IMR-90 (cell line): Measurements from ENCODE around the gene POLR3GL. TPM values are rescaled to one million over a fixed set of nuclear protein-coding genes. Genes with fewer than 3 reads are reported as not detected.

Source experiments
- ATAC-seq: fragments of 200-7000 bp; cut with Tn5 transposase; 2 replicates; pipeline ENCODE4 v1.9.1; 2020; ENCODE audit warnings: low read depth, mild to moderate bottlenecking, moderate library complexity
- BruUV-seq: library from RNA; stranded (reverse); fragments of 400-500 nt; replicated peaks from 2 replicates; lab custom pipeline; 2021; lab: Mats Ljungman, UMichigan
- CTCF ChIA-PET: fragments of 300-600 bp; formaldehyde crosslinking; extraction: SDS; loops from one replicate; lab custom pipeline; 2021; ENCODE audit warnings: antibody characterized with exemption; lab: Yijun Ruan, JAX
- POLR2A ChIA-PET: fragments of 300-600 bp; sonication (Branson Sonifier 250); formaldehyde crosslinking; loops from one replicate; lab custom pipeline; 2022; ENCODE audit warnings: antibody characterized with exemption; ENCODE audit not compliant: unreplicated experiment; lab: Charles Lee
- DNase-seq: peaks from one replicate; pipeline ENCODE4 v3.0.0; 2013
- H2AFZ ChIP-seq: replicated peaks from 2 replicates; pipeline ENCODE3; 2013; ENCODE audit warnings: low read length, mild to moderate bottlenecking; ENCODE audit not compliant: poor library complexity
- H2AK5ac ChIP-seq: 2 replicates; pipeline ENCODE4 v1.6.1; 2013; ENCODE audit warnings: low read depth, low read length, inconsistent platforms
- H2AK9ac ChIP-seq: replicated peaks from 2 replicates; pipeline ENCODE3; 2013; ENCODE audit warnings: mild to moderate bottlenecking, low read depth, low read length, moderate library complexity; ENCODE audit not compliant: poor library complexity
- H2BK120ac ChIP-seq: 2 replicates; pipeline ENCODE4 v1.6.1; 2013; ENCODE audit warnings: low read depth, low read length, inconsistent platforms
- H2BK15ac ChIP-seq: 3 replicates; pipeline ENCODE4 v1.6.1; 2013; ENCODE audit warnings: low read depth, low read length, inconsistent platforms
- H2BK20ac ChIP-seq: 2 replicates; pipeline ENCODE4 v1.6.1; 2013; ENCODE audit warnings: low read depth, mild to moderate bottlenecking, inconsistent platforms, low read length, moderate library complexity
- H2BK5ac ChIP-seq: 2 replicates; pipeline ENCODE4 v1.6.1; 2013; ENCODE audit warnings: mild to moderate bottlenecking, low read depth, low read length, inconsistent platforms; ENCODE audit not compliant: poor library complexity, severe bottlenecking
- H3K14ac ChIP-seq: replicated peaks from 2 replicates; pipeline ENCODE4 v1.6.1; 2013; ENCODE audit warnings: low read depth, low read length, inconsistent platforms
- H3K18ac ChIP-seq: 2 replicates; pipeline ENCODE4 v1.6.1; 2013; ENCODE audit warnings: low read depth, low read length, control low read depth
- H3K23ac ChIP-seq: 2 replicates; pipeline ENCODE4 v1.6.1; 2013; ENCODE audit warnings: low read depth, low read length, inconsistent platforms
- H3K27ac ChIP-seq: 2 replicates; pipeline ENCODE4 v1.5.1; 2013; ENCODE audit warnings: mild to moderate bottlenecking, control low read depth, low read length; ENCODE audit not compliant: insufficient read depth
- H3K27me3 ChIP-seq: 2 replicates; pipeline ENCODE4 v1.6.1; 2013; ENCODE audit warnings: low read length; ENCODE audit not compliant: control insufficient read depth, insufficient read depth
- H3K36me3 ChIP-seq: 2 replicates; pipeline ENCODE4 v1.6.1; 2013; ENCODE audit warnings: low read length, mixed read lengths; ENCODE audit not compliant: control insufficient read depth, insufficient read depth
- H3K4ac ChIP-seq: 2 replicates; pipeline ENCODE4 v1.6.1; 2013; ENCODE audit warnings: low read depth, low read length, inconsistent platforms
- H3K4me1 ChIP-seq: 2 replicates; pipeline ENCODE4 v1.6.1; 2013; ENCODE audit warnings: low read length, mixed read lengths; ENCODE audit not compliant: control insufficient read depth, insufficient read depth
- H3K4me2 ChIP-seq: 2 replicates; pipeline ENCODE4 v1.6.1; 2013; ENCODE audit warnings: low read depth, mild to moderate bottlenecking, control low read depth, low read length, moderate library complexity
- H3K4me3 ChIP-seq: 2 replicates; pipeline ENCODE4 v1.5.1; 2013; ENCODE audit warnings: low read depth, mild to moderate bottlenecking, control low read depth, low read length, moderate library complexity; ENCODE audit not compliant: insufficient read depth
- H3K56ac ChIP-seq: 2 replicates; pipeline ENCODE4 v1.6.1; 2013; ENCODE audit warnings: low read length, inconsistent platforms; ENCODE audit not compliant: insufficient read depth; ENCODE audit errors: extremely low read depth
- H3K79me1 ChIP-seq, 2 experiments: 2 replicates each; pipeline ENCODE4 v1.6.1; 2013; ENCODE audit warnings: low read length in 2 of 2, inconsistent platforms in 1 of 2, low read depth in 1 of 2
- H3K9ac ChIP-seq: 2 replicates; pipeline ENCODE4 v1.6.1; 2013; ENCODE audit warnings: low read depth, low read length, control low read depth
- H3K9me1 ChIP-seq: 2 replicates; pipeline ENCODE4 v1.6.1; 2013; ENCODE audit warnings: low read length, inconsistent platforms; ENCODE audit not compliant: insufficient read depth
- H3K9me3 ChIP-seq: 2 replicates; pipeline ENCODE4 v1.6.1; 2013; ENCODE audit warnings: low read length; ENCODE audit not compliant: control insufficient read depth, insufficient read depth
- H4K20me1 ChIP-seq: 2 replicates; pipeline ENCODE4 v1.6.1; 2013; ENCODE audit warnings: low read length, inconsistent platforms; ENCODE audit not compliant: insufficient read depth
- H4K5ac ChIP-seq: 2 replicates; pipeline ENCODE4 v1.6.1; 2013; ENCODE audit warnings: mild to moderate bottlenecking, low read depth, low read length, control low read depth
- H4K8ac ChIP-seq, 2 experiments: 2 replicates each; pipeline ENCODE4 v1.6.1; 2013; ENCODE audit warnings: low read depth in 2 of 2, low read length in 2 of 2, control low read depth in 1 of 2, inconsistent platforms in 1 of 2
- H4K91ac ChIP-seq: 2 replicates; pipeline ENCODE4 v1.6.1; 2013; ENCODE audit warnings: low read depth, low read length, inconsistent platforms; ENCODE audit not compliant: insufficient read depth
- BHLHE40 ChIP-seq: fragments of 150-350 bp; IDR thresholded peaks from 2 replicates; pipeline ENCODE4 v1.6.1; 2016; ENCODE audit warnings: mild to moderate bottlenecking, low read depth, low read length
- CEBPB ChIP-seq: IDR thresholded peaks from 2 replicates; pipeline ENCODE4 v1.6.1; 2012; ENCODE audit warnings: low read depth, low read length, improper control_type of control experiment
- CHD1 ChIP-seq: IDR thresholded peaks from 2 replicates; pipeline ENCODE4 v1.6.1; 2012; ENCODE audit warnings: low read depth, low read length, improper control_type of control experiment
- CTCF ChIP-seq: conservative IDR thresholded peaks from 2 replicates; pipeline ENCODE4 v1.5.1; 2012; ENCODE audit warnings: mild to moderate bottlenecking, low read depth, low read length, improper control_type of control experiment
- ELK1 ChIP-seq: fragments of 150-350 bp; IDR thresholded peaks from 2 replicates; pipeline ENCODE4 v1.6.1; 2016; ENCODE audit warnings: low read depth, mild to moderate bottlenecking, low read length, moderate library complexity, borderline replicate concordance
- FOS ChIP-seq: fragments of 150-350 bp; IDR thresholded peaks from 2 replicates; pipeline ENCODE4 v1.6.1; 2016; ENCODE audit warnings: low read depth, low read length
- MAFK ChIP-seq: IDR thresholded peaks from 2 replicates; pipeline ENCODE4 v1.6.1; 2012; ENCODE audit warnings: low read depth, low read length, improper control_type of control experiment
- MAZ ChIP-seq: IDR thresholded peaks from 2 replicates; pipeline ENCODE4 v1.6.1; 2012; ENCODE audit warnings: low read depth, mild to moderate bottlenecking, low read length, improper control_type of control experiment, moderate library complexity, borderline replicate concordance
- MXI1 ChIP-seq: IDR thresholded peaks from 2 replicates; pipeline ENCODE4 v1.6.1; 2012; ENCODE audit warnings: low read depth, mild to moderate bottlenecking, low read length, moderate library complexity, borderline replicate concordance
- NFE2L2 ChIP-seq: fragments of 150-350 bp; IDR thresholded peaks from 2 replicates; pipeline ENCODE4 v1.6.1; 2016; ENCODE audit warnings: low read depth, mild to moderate bottlenecking, low read length
- POLR2A ChIP-seq: IDR thresholded peaks from 2 replicates; pipeline ENCODE4 v1.6.1; 2012; ENCODE audit warnings: mild to moderate bottlenecking, low read depth, low read length
- RAD21 ChIP-seq: IDR thresholded peaks from 2 replicates; pipeline ENCODE4 v1.6.1; 2012; ENCODE audit warnings: low read length, improper control_type of control experiment
- RCOR1 ChIP-seq: IDR thresholded peaks from 2 replicates; pipeline ENCODE4 v1.6.1; 2012; ENCODE audit warnings: mild to moderate bottlenecking, low read length, improper control_type of control experiment; ENCODE audit not compliant: insufficient replicate concordance
- RFX5 ChIP-seq: IDR thresholded peaks from 2 replicates; pipeline ENCODE4 v1.8.0; 2012; ENCODE audit warnings: low read depth, mild to moderate bottlenecking, low read length, moderate library complexity
- SMC3 ChIP-seq: fragments of 150-350 bp; IDR thresholded peaks from 2 replicates; pipeline ENCODE4 v1.6.1; 2016; ENCODE audit warnings: low read depth, mild to moderate bottlenecking, antibody characterized with exemption, low read length, moderate library complexity
- USF2 ChIP-seq: fragments of 150-350 bp; IDR thresholded peaks from 2 replicates; pipeline ENCODE4 v1.6.1; 2017; ENCODE audit warnings: mild to moderate bottlenecking, antibody characterized with exemption, low read length, low read depth
- WGBS, 2 experiments: methylation state at CpG; one replicate each; pipeline versions ENCODE4 v1.1.5 to v1.1.7; 2013; ENCODE audit warnings: missing lambda C conversion rate in 2 of 2; ENCODE audit not compliant: insufficient read length in 1 of 2; ENCODE audit errors: extremely low coverage in 2 of 2; 5-methylcytosine and 5-hydroxymethylcytosine counted together
- dilution Hi-C: fragments of 300-500 bp; cut with HindIII; formaldehyde crosslinking; loops from one replicate; pipeline ENCODE4 v1.14.3; 2018; ENCODE audit warnings: low sequenced_read_pairs; ENCODE audit not compliant: unreplicated experiment
- in situ Hi-C: fragments of 300-500 bp; cut with MboI; formaldehyde crosslinking; loops from 3 replicates; pipeline ENCODE4 v1.14.3; 2019; ENCODE audit warnings: low sequenced_read_pairs, inconsistent platforms, mixed read lengths
- intact Hi-C: fragments of 100-400 bp; cut with micrococcal nuclease; formaldehyde crosslinking; loops from 2 replicates; pipeline ENCODE4 v1.10.0; 2022
- polyA plus RNA-seq, 3 experiments: library from polyadenylated mRNA; depleted of rRNA; stranded (reverse); fragments of >200 nt; gene quantifications; 2 replicates each; pipeline ENCODE4 v1.2.3, GENCODE V29; 2012; ENCODE audit warnings: low replicate concordance in 1 of 3
- total RNA-seq: library from RNA; depleted of rRNA; stranded (reverse); fragments of >200 nt; gene quantifications from 2 replicates; pipeline ENCODE4 v1.2.3, GENCODE V29; 2012

The POLR3GL gene
- total and polyA plus RNA-seq, 2 of the 4 experiments (the other 2 are of a cell fraction), result 7.9 to 16.3 TPM

- no peak within 1 kb of the TSS for H3K27ac ChIP-seq
- no TSS peak for BruUV-seq
- no peaks in the 10 kb centered on the region for H3K9me3 ChIP-seq
- H3K4me2 ChIP-seq, result no peak within 1 kb of the TSS
- H2AK9ac ChIP-seq, result no peak within 1 kb of the TSS
- H3K4me3 ChIP-seq, result no peak within 1 kb of the TSS
- no peak within 1 kb of the TSS for H2AFZ ChIP-seq
- TF ChIP-seq CHD1 (no peak), MAZ (no peak), POLR2A (no peak), CTCF (no peak), SMC3 (no peak), NFE2L2 (no peak), MAFK (no peak), USF2 (no peak), RAD21 (no peak), ELK1 (no peak), MXI1 (no peak), FOS (no peak), BHLHE40 (no peak), CEBPB (no peak), RCOR1 (no peak), RFX5 (no peak)
- H4K20me1 ChIP-seq, result no peaks in the 10 kb centered on the region
- ATAC-seq (no peak), DNase-seq (no peak)
- no peak within 1 kb of the TSS for H3K18ac ChIP-seq
- H2AK5ac ChIP-seq, result no peak within 1 kb of the TSS
- no peaks in the 10 kb centered on the region for H3K9me1 ChIP-seq
- no peak within 1 kb of the TSS for H2BK120ac ChIP-seq
- dilution Hi-C loops, result no loop called here
- ChIA-PET CTCF (interaction anchor here (2.0 kb wide), 1 partner anchor 11 kb away, joined by 9 read pairs; no protein-coding TSS in a partner anchor), POLR2A (no interaction called here)
- H3K36me3 ChIP-seq, result no peaks in the 10 kb centered on the region
- H3K4ac ChIP-seq, result no peak within 1 kb of the TSS
- no peak within 1 kb of the TSS for H3K9ac ChIP-seq
- no peak within 1 kb of the TSS for H2BK5ac ChIP-seq
- in situ Hi-C loops, result no loop called here
- WGBS, 2 experiments, result 14 to 100% methylated on average over 1 to 2 of the region's 5 CpGs
- H3K27me3 ChIP-seq, result peaks cover 51% of the 10 kb centered on the region
- H3K14ac ChIP-seq, result no peak within 1 kb of the TSS
- no peaks in the 10 kb centered on the region for H3K4me1 ChIP-seq
- no peak within 1 kb of the TSS for H2BK15ac ChIP-seq
- H4K91ac ChIP-seq, result no peak within 1 kb of the TSS
- H3K56ac ChIP-seq, result no peak within 1 kb of the TSS
- no peak within 1 kb of the TSS for H2BK20ac ChIP-seq
- intact Hi-C loops, result no loop called here
- no peak within 1 kb of the TSS for H4K8ac ChIP-seq
- no peak within 1 kb of the TSS for H4K5ac ChIP-seq
- H3K23ac ChIP-seq, result no peak within 1 kb of the TSS
- no peaks in the 10 kb centered on the region for H3K79me1 ChIP-seq
Observed at GRCh38 chr1:146021622-146022402, 57.3 kb downstream of the POLR3GL start, which contains the start of gene HJV. Gene HJV (minus strand): TSS chr1:146021735. CDS start chr1:146020231, 1,504 bp downstream.
